Amniotic epithelial cell (primary cell): ENCODE results near the gene MBNL1.
A peak's percentile ranks its signal among the peaks of the same experiment; 100 is the strongest.

Experiments
- DNase-seq: peaks from one replicate; pipeline ENCODE4 v3.0.0-alpha.2; 2010; ENCODE audit warnings: low read depth

MBNL1 gene

DNA sequence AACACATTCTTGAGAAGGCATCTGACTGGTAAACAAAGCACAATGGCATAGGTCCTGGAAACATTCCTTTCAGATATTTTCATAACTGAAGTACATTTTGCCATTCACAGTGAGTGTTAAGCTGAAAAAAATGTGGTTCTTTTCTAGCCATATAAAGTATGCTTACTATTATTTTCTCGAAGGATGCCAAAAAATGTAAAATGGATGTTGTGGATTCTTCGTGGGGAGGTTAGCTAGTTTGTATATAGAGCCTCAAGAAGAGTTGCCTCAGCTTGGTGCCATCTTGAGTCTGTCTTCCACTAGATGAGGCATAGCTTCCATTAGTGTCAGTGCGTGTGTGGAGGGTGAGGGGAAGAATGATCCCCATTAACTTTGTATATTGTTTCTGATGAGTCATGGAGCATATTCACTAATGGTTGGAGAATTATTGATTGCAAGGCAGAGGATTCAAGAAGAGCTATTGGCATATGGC is 4.1 kb downstream of the MBNL1 start:
- peak; percentile 83 for DNase-seq

DNA sequence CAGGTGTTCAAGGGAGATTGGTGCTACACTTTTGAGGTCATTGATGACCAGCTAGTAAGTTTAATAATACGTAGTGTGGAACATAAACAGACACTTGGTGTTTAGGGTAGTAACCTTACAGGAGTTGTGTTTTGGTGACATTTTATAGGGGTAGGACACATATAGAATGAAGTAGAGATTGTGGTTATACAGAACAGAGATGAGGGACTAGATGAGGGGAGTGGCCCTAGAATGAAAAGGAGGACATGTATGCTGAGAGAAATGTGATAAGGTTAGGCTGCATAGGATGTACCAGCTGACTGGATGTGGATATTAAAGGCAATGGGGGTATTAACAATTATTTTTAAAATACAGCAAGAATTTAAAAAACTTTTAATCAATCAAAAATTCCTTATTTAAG is 8.0 kb downstream of the MBNL1 start:
- no peak for DNase-seq

DNA sequence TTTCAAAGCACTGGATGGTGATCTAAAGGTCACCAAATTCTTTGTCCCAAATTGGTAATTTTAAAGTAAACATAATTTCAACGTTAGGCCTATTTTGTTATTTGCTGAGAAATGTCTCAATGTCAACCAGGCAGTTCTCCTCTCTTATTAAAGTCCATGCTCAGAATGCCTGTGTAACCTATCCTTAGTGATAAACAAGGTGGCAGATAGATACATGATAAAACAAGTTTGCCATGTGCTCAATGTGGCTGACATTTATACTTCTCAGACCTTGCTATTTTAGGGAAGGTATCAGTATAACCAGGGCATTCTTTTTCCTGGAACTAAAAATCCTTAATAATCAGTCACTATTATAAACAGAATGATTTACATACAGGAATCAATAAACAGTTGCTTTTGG is 8.5 kb downstream of the MBNL1 start:
- DNase-seq, result no peak

DNA sequence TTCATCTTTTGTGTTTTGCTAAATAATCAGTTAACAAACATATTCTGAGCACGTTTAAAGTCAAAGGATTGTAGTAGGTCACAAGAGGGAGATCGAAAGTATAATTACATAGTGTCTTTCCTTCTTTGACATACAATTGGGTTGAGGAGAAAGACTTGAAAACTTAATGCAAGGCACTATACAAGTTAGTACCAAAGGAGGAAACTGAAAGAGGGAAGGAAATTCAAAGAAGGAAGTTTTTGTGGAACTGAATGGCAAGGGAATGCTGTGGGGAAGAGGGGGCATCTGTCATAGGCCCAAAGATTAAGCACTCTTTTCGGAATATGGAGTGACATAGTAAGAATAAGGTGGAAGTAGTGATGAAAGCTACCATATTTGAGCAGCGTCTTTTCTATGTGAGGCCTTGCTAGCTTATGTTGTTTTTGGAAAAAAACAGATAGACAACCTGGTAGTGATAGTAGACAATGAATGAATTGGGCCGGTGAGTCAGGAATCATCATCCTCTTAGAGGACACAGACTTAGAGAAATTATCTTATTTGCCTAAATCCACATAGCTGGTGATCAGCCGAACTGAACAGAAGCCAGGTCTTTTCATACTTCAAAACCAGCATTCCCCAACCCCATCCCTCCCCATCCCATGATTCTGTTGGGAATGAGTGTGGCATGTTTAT is 10.2 kb downstream of the MBNL1 start:
- DNase-seq, result no peak

DNA sequence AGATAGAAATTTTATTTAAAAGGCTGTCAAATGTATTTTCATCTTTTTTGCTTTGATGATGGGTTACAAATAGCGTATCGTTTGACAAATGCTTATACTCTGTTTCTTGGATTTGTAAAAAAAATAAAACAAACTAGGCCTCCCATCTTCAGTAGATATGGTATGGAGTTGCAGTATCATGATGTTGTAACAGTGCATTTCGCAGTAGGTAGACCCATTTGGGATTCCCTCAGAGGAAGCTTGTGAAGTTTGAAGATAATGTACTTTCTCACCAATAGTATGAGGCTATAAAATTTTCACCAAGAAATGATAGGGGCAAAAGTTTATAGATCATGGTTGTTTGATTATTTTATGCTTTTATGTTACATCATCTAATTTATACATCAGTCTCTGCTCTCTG is 10.8 kb downstream of the MBNL1 start:
- DNase-seq, result no peak

DNA sequence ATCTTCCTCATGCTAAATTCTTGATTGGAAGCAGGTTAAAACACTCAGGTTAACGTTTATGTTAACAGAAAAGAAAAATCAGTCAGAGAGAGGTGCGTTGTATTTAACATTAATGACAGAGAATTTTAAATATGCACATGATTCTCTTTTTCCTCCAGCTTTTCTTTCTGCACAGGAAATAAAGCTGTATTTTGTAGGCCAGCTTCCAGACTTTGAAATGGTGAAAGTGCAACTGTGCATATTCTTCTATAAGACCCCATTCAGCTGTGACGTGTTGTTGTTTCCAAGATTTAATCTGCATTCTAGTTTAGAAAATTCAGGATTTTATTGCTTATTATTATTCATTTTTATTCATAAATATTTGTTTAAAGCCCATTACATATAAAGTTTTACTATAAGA is 11.8 kb downstream of the MBNL1 start:
- DNase-seq, result no peak

DNA sequence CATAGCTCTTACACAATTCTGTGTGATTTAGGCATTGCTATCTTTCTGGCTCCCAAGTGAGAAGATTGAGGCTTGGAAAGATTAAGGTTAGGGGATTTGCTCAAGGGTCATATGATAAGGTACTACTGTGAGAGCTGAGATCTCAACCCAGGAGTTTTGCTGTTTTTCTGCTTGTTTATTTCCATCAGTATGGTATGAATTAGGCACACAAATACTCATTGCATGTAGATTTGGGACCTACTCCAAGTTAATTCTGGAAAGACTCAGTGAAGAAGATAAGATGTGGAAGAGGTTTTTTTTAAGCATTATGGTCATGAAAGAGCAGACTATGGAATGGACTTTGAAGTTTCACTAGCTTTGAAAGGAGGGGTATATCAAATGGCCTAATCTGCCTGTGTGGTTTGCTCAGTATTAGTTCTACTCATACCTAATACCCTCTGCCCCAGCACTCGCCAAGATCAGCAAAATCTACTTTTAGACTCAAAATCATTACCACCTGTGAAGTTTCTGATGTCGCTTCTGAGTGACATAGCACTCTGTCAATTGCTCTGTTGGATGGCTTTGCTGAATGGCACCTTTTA is 12.5 kb downstream of the MBNL1 start:
- peak; percentile 51 for DNase-seq

DNA sequence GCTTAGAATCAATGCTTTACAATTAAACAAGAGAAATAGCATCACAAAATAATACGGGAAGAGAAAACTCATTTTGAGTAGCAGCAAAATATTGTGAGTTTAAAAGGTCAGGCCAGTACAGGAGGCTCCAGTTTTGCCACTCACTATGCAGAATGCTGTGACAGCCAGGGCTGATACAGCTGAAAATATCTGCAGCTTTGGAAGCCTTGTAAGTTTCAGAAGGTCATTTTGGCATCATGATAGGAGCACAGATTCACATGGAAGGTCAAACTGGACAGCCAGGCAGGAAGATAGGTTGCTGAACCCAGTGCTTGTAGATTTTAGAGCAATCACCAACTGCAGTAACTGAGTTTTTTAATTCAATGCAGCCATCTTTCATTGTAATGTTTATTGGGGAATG is 14.1 kb downstream of the MBNL1 start:
- DNase-seq, result no peak

DNA sequence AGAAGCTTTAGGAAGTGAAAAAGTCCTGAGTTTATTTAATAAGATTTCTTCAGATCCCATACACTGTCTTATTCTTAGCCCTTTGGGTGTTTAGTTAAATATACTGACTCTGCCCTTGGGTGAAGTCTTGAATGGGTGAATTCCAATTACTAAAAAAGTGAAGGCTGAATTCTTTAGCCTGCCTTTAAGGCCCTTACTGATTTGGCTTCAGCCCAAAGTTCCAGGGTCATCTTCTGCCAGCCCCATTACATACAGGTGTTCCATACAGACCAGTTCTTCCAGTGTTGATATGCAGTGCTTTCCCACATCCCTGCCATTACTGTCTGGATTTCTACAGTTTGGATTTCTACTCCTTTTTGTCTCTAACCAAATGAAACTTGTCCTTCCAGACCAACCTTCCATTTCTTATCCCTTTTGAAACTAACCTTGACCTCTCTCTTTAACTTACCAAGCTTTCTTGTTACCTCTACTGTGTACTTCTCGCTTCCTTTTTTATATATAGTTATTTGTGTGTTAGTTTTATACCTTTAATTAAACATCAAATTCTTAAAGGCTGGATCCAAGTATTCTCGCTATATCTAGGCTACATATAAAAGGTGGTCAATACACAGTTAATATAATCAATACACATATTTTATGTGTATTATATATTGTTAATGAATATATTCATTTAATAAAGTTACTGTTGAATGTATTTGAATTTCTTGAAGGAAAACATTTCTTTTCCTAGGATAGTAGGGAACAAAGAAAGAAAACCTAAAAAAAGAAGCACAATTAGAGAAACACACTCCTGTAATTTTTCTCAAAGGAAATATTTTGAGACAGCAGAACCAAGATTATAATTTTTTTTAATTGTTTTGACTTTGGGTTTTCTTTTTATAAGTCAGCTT is 15.0 kb downstream of the MBNL1 start:
- no peak for DNase-seq

DNA sequence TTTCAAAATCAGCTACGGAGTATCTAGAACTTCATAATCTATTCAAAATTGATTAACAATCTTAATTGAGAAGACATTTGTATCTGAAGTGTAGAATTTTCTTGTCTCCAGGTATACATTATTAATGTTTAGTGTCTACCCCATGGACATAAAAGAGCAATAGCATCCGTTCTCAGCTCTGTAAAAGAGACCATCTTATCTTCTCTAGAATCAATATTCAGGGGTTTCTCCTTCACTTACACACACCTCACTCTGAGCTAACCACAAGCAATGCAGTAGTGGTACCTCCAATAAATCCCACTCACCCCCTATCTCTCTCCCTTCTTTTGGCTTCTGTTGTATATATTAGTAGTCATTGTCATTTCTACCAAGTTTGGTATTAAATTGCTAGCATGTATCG is 16.2 kb downstream of the MBNL1 start:
- DNase-seq, result no peak

DNA sequence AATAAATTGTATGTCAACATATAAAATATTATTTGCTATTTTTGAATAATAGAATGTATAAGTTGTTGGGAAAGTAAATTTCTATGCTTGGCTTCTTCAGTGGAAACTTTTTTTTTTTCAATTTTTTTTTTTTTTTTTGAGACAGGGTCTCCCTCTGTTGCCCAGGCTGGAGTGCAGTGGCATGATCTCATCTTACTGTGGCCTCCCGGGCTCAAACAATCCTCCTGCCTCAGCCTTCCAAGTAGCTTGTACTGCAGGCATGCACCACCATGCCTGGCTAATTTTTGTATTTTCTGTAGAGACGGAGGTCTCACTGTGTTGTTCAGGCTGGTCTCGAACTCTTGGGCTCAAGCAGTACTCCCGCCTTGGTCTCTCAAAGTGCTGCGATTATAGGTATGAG is 16.8 kb downstream of the MBNL1 start:
- no peak for DNase-seq

DNA sequence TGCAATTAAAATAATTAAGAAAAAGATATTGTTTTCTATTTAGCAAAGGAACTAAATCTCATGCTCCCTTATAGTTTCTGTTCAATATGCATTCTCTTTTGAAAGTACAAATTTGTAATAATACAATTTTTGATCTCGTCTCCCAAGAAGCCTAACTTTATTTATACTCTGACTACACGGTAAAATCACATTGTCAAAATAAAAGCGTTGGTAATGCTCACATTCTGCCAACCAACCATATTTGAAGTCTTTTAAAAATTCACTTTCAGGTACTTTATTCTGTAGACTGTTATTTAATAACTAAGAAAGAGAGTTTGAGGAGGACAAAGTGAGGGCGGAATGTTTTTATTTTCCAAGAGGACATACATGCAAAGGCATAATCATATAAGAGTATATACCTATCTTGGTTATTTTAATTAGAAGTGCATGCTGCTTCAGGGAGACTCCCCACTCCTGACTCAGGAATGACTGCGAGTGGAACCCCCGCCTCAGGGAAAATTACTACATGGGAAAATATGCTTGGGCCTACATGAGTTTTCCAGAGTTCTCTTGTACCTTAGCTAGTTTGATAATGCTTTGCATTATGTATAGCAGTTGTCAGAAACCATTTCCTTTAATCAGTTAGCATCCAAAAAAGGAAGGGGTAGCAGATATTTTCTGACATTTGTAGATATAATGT is 19.3 kb downstream of the MBNL1 start:
- no peak for DNase-seq

DNA sequence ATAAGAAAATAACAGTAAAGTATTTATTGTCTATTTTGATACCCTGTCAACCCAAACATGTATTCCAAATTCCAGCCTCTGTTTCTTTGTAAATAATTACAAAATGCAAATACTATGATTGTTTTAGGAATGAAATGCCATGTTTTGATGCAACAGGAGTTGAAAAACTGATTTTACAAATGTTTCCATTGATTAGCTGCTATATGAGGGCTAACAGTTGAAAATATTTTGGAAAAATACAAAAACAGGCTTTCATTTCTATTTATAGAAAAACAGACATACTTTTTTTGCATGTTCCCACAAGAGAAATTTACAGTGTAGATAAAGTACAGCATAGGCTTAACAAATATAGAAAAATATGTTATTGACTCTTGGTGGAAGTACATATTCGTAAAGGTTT is 20.0 kb downstream of the MBNL1 start:
- DNase-seq, result no peak

DNA sequence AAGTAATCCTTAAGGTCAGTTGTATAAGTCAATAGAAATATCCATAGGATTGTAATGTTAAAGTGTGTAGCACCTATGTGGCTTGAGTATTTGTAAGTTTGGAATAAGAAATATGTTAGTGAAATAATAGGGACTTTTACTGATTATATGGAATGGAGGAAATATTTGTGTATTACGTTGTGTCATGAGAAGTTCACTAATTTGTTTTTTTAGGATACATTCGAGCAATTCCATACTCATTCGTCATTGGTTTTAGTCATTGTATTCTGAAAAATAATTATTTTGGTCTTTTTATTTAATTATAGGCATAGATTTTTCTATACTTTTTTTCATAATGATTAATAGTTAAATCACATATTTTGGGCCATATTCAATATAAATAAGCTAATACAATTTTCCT is 21.0 kb downstream of the MBNL1 start:
- DNase-seq, result no peak

DNA sequence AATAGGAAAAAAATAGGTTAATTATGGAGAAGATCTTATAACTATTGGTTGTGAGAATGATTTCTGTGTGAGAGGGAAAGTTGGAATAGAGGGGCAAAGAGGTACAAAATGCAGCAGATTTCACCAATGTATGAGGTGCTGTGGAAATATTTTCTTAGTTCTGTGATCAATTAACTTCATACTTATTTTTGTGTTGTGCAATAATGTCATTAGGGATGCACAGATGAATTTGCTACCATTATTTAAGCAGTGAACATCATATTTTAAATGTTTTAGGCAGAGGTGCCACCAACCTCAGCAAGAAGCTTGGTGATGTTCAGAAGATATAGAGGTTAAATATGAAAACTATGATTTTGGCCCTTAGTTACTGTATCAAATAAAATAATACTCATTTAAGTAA is 21.6 kb downstream of the MBNL1 start:
- DNase-seq, result no peak

DNA sequence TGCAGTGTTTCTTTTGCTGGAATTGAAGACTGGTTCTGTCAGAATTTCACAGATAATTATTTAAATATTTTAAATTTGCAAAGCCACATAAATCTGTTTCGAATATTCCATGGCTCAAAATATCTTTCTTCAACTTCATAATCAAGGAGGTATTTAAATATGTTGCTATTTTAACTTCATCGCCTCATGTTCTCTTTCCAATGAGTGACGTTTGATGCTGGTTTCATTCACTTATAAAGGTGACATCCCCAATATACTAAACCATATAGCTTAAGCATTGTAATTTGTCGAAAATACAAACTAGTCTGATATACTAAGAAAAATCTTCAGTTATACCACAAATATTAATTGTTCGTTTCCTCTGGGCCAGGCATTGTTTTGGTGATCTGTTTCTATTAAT is 22.5 kb downstream of the MBNL1 start:
- DNase-seq, result no peak

DNA sequence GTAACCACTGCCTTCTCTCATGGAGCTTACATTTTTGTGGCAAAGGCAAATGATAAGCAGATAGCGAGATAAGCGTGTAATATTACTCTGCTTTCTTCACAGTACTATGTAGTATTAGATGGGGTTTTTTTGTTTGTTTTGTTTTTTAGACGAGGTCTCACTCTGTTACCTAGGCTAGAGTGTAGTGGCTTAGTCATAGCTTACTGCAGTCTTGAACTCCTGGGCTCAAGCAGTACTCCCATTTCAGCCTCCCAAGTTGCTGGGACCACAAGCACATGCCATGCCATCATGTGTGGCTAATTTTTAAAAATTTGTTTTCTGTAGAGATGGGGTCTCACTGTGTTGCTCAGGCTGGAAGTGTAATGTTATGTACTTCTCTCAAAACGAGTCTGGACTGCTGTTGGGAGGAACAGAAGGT is 22.9 kb downstream of the MBNL1 start:
- DNase-seq, result peak; percentile 85

DNA sequence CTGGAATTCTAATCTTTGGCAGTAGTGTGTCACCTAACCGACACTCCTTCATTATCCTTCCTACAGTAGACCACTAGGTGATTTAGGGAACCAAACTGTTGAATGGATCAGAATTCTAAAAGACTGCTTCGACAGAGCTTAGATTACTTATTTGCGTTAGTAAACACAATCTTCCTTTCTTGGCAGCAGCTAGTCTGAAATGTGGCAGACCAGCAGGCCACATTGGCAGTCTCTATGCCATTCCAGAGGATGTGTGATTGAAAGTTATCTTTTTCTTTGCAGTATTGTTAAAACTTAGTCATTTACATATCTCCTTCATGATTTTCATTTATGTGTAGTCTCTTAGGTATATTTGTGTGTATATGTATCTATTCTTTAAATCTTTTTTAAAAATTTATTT is 23.6 kb downstream of the MBNL1 start:
- no peak for DNase-seq

DNA sequence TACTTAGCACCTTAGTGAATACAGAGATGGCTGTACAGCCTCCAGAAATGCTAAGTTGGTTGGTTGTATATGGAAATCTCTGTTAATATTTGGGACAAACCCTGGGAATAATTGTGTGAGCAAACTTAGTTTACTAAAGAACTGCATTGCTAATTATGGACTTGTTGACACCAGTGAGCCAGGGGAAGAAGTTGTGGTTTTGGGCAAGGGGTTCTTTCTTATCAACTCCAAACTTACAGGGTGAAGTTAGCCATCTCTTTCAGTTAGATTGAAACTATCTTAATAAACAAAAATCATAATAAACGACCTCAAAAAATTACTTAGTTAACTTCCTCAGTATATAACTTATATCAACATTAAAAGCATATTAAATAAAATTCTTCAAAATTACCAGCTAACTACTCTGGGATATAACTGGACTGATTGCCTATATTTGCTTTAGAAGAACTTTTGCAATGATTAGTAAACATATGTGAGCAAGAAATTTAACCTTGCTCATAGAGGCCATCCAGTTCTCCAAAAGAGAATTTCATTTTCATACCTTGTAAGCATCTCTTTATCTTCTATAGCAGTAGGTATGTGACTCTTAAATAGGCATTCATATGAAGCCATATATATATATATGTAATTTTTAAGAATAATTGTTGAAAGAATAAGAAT is 24.7 kb downstream of the MBNL1 start:
- DNase-seq, result no peak

DNA sequence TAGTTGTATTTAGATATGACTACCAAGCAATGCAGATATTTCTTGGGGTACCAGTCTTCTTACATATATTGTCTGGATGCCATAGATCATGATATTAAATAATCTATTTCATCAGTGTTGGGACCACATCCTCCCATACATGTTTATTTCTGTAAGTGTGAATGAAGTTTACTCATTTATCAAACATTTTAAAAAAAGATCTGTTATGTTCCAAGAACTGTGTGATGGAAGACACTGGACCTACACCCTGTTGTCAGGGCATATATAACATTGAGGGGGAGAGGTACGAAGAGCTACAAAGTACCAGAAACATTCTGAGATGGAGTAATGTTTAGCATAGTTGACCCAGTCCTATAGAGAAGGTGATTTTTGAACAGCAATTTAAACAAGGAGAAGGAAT is 26.6 kb downstream of the MBNL1 start:
- DNase-seq, result no peak

DNA sequence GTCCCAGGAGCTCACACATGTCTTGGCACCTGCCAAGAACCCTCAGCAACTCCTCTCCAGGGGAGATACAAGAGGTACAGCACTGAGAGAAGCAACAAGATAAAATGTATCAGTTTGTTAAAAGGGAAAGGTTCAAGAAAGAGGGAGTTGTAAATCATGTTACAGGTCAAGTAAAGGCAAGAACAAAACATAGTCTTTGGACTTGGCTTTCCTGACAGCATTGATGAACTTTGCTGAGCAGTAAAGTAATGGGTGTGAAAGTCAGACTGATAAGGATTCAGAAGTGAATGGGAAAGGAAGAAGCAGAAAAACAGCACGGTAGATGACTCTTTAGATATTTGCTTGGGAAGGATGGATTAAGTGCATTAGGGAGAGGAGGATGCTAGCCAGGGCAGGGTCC is 27.1 kb downstream of the MBNL1 start:
- no peak for DNase-seq

DNA sequence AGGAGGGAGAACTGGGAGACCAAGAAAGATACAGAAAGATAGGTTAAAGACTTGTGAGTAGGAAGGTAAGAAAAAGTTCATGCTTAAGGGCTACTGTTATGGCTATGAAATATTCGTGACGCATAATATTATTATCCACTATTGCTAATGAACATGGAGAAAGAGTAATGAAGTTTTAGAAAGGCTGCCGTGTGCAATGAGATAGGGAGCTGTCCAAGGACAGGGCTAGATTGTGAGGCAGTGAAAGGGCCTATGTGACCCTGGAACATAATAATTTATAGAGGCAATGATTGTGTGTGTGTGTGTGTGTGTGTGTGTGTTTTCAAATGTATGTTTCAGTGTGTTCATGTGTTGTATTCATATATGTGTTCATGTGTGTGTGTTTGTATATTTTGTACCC is 27.7 kb downstream of the MBNL1 start:
- DNase-seq, result no peak
